H1 (cell line): ENCODE measurements around the gene ZDHHC8. TPM values are rescaled to one million over a fixed set of nuclear protein-coding genes. Genes with fewer than 3 reads are reported as not detected.
A peak's percentile ranks its signal among the peaks of the same experiment; 100 is the strongest.

Experiments used
- CTCF ChIP-seq, 3 experiments: IDR thresholded peaks; 1 replicate in 2 of 3; 2 replicates in 1 of 3; pipeline versions ENCODE4 v1.5.1 to v1.6.1; 2011; ENCODE audit warnings: low read length in 3 of 3, mild to moderate bottlenecking in 3 of 3, inconsistent platforms in 2 of 3, low read depth in 1 of 3, moderate library complexity in 1 of 3; ENCODE audit not compliant: insufficient read depth in 1 of 3; ENCODE audit errors: control extremely low read depth in 1 of 3
- PHF8 ChIP-seq: fragments of 200-600 bp; sonication (generic); conservative IDR thresholded peaks from 2 replicates; pipeline ENCODE4 v1.7.1; 2012; ENCODE audit warnings: low read depth, mild to moderate bottlenecking, inconsistent platforms, low read length, moderate library complexity
- RBBP5 ChIP-seq: IDR thresholded peaks from 2 replicates; pipeline ENCODE4 v1.7.1; 2012; ENCODE audit warnings: low read depth, mild to moderate bottlenecking, inconsistent platforms, low read length, moderate library complexity, borderline replicate concordance
- SIRT6 ChIP-seq: IDR thresholded peaks from one replicate; pipeline ENCODE4 v1.7.1; 2012; ENCODE audit warnings: low read length, inconsistent platforms
- SRF ChIP-seq: IDR thresholded peaks from 2 replicates; pipeline ENCODE4 v1.6.1; 2011; ENCODE audit warnings: mild to moderate bottlenecking, low read depth, low read length, moderate library complexity
- polyA plus RNA-seq, 7 experiments: library from polyadenylated mRNA; depleted of rRNA in 3 of 7; stranded (reverse) in 5 of 7; unstranded in 2 of 7; fragments of >200 nt in 5 of 7; fragments of 200-250 nt in 2 of 7; gene quantifications; 1 replicate in 5 of 7; 2 replicates in 1 of 7; 4 replicates in 1 of 7; pipeline versions ENCODE4 v1.2.1 to v1.2.3, GENCODE V29; 2011 to 2013; ENCODE audit warnings: missing spikeins in 2 of 7, mixed read lengths in 2 of 7
- total RNA-seq: library from RNA; stranded (reverse); fragmentation: NEBNext Ultra II Directional; extraction: Animal tissue kit (Norgen Biotek cat#: 25700); gene quantifications from 2 replicates; pipeline ENCODE4 v1.2.1, GENCODE V29; 2021

ZDHHC8 gene
- total and polyA plus RNA-seq, 2 of the 8 experiments (the other 6 are each of a cell fraction or from before 2014, with no cell fraction given), result 18.6 to 65.6 TPM

DNA sequence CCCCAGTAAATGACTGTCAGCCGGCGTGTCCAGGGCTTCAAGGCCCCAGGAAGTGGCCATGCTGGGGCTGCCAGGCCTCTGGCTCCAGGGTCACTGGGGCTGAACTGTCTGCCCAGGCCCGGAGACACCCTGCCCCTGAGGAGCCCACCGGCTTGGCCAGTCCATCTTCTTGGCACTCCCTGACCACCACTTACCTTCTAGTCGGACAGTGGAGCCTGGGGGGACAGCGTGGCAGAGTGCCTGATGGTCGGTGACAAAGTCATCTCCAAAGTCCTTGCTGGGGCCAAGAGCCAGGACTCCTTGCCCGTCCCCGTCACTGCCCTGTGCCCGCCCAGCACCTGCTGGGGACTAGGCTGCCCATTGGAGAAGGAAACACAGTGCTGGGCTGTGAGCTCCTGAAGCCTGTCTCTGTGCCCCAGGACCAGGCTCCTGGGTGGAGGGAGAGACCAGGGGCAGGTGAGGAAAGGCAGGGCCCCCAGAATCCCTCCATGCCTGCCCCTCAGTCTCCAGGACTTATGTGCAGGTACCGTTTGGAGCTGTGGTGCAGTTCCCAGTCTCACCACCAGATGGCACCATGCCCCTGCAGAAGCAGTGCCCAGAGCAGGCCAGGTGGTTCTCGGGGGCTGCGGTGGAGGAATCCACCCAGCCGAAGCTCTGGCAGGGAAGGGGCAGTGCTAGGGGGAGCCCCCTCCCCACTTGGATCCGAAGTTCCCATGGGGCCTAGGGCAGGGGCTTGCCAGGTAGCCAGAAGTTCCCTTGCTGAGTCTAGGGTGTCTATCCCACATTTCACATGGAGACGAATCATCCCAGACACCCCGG is 25.2 kb downstream of the ZDHHC8 start (continued):
- TF ChIP-seq RBBP5, result no peak
- TF ChIP-seq CTCF (IDR thresholded peaks at IDR 0.05; ENCODE audit: control extremely low read depth in 1 of 3, insufficient read depth in 1 of 3, low read depth in 1 of 3, low read length in 3 of 3), result peak; percentile 97 to 99 (median 99)
- no peak for TF ChIP-seq SRF
- TF ChIP-seq SIRT6, result no peak
- no peak for TF ChIP-seq PHF8
